Fibroblast of skin of left biceps (primary cell): ENCODE measurements around the gene TNNT1.
"Not testable (repeated sequence)": the region's sequence is repeated elsewhere in the genome, so short reads cannot be mapped to it uniquely, and the experiment has no call there.

ENCODE experiments used
- DNase-seq, 2 experiments: peaks; one replicate each; pipeline ENCODE4 v3.0.0-alpha.2; 2013; ENCODE audit warnings: low read depth in 2 of 2

The TNNT1 gene

GRCh38 chr19:55109527-55110291 is 39.3 kb downstream of the TNNT1 start:
- DNase-seq: no peak

- not testable (repeated sequence) for DNase-seq
These were observed 41.8 kb downstream of the TNNT1 start for GRCh38 chr19:55107252-55107651.

- DNase-seq: no peak
These were observed 42.4 kb downstream of the TNNT1 start for GRCh38 chr19:55106591-55106990.

- DNase-seq: no peak
These were observed 43.8 kb downstream of the TNNT1 start for GRCh38 chr19:55105237-55105636.

GRCh38 chr19:55103190-55103589 is 45.8 kb downstream of the TNNT1 start:
- DNase-seq: no peak

GRCh38 chr19:55101261-55101660 is 47.7 kb downstream of the TNNT1 start:
- no peak for DNase-seq

- no peak for DNase-seq
These were observed 49.2 kb downstream of the TNNT1 start for GRCh38 chr19:55099557-55100506.

GRCh38 chr19:55098716-55099556 is 50.1 kb downstream of the TNNT1 start:
- DNase-seq: no peak

GRCh38 chr19:55097864-55098715 is 50.9 kb downstream of the TNNT1 start:
- DNase-seq: no peak

GRCh38 chr19:55096061-55096701 is 52.8 kb downstream of the TNNT1 start:
- no peak for DNase-seq

- no peak for DNase-seq
These were observed 53.5 kb downstream of the TNNT1 start for GRCh38 chr19:55095260-55096060.

- no peak for DNase-seq
These were observed 54.3 kb downstream of the TNNT1 start for GRCh38 chr19:55094456-55095259.

- DNase-seq: no peak
These were observed 56.3 kb downstream of the TNNT1 start for GRCh38 chr19:55092423-55093318.

GRCh38 chr19:55091955-55092354 is 57.1 kb downstream of the TNNT1 start:
- DNase-seq: no peak

GRCh38 chr19:55091126-55091910 is 57.7 kb downstream of the TNNT1 start:
- DNase-seq: no peak

- DNase-seq: no peak
These were observed 58.4 kb downstream of the TNNT1 start for GRCh38 chr19:55090564-55090963.
